Adrenal gland (tissue), 12 donors: ENCODE data around the gene IL18BP. TPM values are rescaled to one million over a fixed set of nuclear protein-coding genes. Genes with fewer than 3 reads are reported as not detected.

ENCODE experiments used
- DNase-seq, 7 donors: peaks; one replicate each; pipeline ENCODE4 v3.0.0-alpha.2; 2019 to 2020
- H3K27ac ChIP-seq, 5 donors: fragments of 200-600 bp; sonication (generic) in 4 of 5; 1 replicate in 3 of 5; 2 replicates in 2 of 5; pipeline versions ENCODE4 v1.5.1 to v1.8.0; 2016 to 2020; ENCODE audit warnings: mild to moderate bottlenecking in 1 of 5
- H3K27me3 ChIP-seq: fragments of 200-600 bp; 2 replicates; pipeline ENCODE4 v1.8.0; 2021
- H3K36me3 ChIP-seq, 2 donors: fragments of 200-600 bp; replicated peaks in 1 of 2; 1 replicate in 1 of 2; 2 replicates in 1 of 2; pipeline versions ENCODE4 v1.5.1 to v1.8.0; 2018 to 2022
- H3K4me1 ChIP-seq, 2 donors: fragments of 200-600 bp; replicated peaks in 1 of 2; 1 replicate in 1 of 2; 2 replicates in 1 of 2; pipeline versions ENCODE4 v1.5.1 to v1.8.0; 2018 to 2021
- H3K4me3 ChIP-seq, 4 donors: fragments of 200-600 bp; sonication (generic) in 3 of 4; one replicate each; pipeline ENCODE4 v1.5.1; 2016 to 2018
- H3K9me3 ChIP-seq, 3 donors: fragments of 200-600 bp; sonication (generic) in 1 of 3; replicated peaks in 1 of 3; 1 replicate in 2 of 3; 2 replicates in 1 of 3; pipeline versions ENCODE4 v1.5.1 to v1.8.0; 2016 to 2021
- CTCF ChIP-seq, 6 experiments: fragments of 450-650 bp in 4 of 6; fragments of 200-600 bp in 2 of 6; sonication (generic) in 1 of 6; IDR thresholded peaks; 1 replicate in 5 of 6; 2 replicates in 1 of 6; pipeline versions ENCODE4 v1.5.1 to v1.8.0; 2016 to 2021; ENCODE audit warnings: antibody characterized with exemption in 6 of 6, mild to moderate bottlenecking in 2 of 6, moderate library complexity in 1 of 6
- POLR2A ChIP-seq, 2 donors: fragments of 450-650 bp; IDR thresholded peaks; one replicate each; pipeline ENCODE4 v1.6.1; 2017; ENCODE audit warnings: antibody characterized with exemption in 2 of 2, mild to moderate bottlenecking in 2 of 2, moderate library complexity in 1 of 2
- WGBS, 4 donors: extraction: QIAGEN DNeasy Blood & Tissue Kit in 2 of 4; methylation state at CpG; one replicate each; pipeline versions ENCODE4 v1.1.5 to v1.1.7; 2013 to 2017; 5-methylcytosine and 5-hydroxymethylcytosine counted together
- intact Hi-C, 2 donors: fragments of 100-400 bp; cut with DNase I; formaldehyde crosslinking; loops; one replicate each; pipeline versions ENCODE4 v1.14.1 to v1.15.0; 2022 to 2023
- polyA plus RNA-seq, 3 donors: library from polyadenylated mRNA; stranded (reverse); fragments of 200-250 nt in 2 of 3; fragments of 350-450 nt in 1 of 3; fragmentation: Illumina TruSeq in 1 of 3; extraction: RNeasy Lipid Tissue Mini Kit (QIAGEN cat#74804) in 1 of 3; gene quantifications; one replicate each; pipeline ENCODE4 v1.2.3, GENCODE V29; 2013 to 2014
- total RNA-seq, 9 donors: library from RNA; depleted of rRNA in 4 of 9; stranded (reverse); fragments of >200 nt in 4 of 9; fragments of 120-200 nt in 1 of 9; fragmentation: NEBNext Ultra II Directional in 1 of 9; extraction: Animal tissue kit (Norgen Biotek cat#: 25700) in 1 of 9; gene quantifications; one replicate each; pipeline versions ENCODE4 v1.1.0 to v1.2.4, GENCODE V29; 2013 to 2023
- donor health status: healthy with polysubstance abuse.
- donor health status: Bipolar disorder and iron deficiency.
- donor health status: DM: yes; HTN: yes; CAD: no.
- donor health status: DM: no; HTN: no; CAD: no.
- donor health status: DM: no; HTN: no; CAD: no.
- donor health status: DM: yes; HTN: yes; CAD: no.

Gene IL18BP
- total and polyA plus RNA-seq, 12 donors: 3.2 to 41.2 (median 11.4) TPM

GRCh38 chr11:72008728-72009127 lies 10.0 kb downstream of the IL18BP start:
- TF ChIP-seq CTCF (IDR thresholded peaks at IDR 0.05) (no peak), POLR2A (IDR thresholded peaks at IDR 0.05) (no peak)
- H3K27ac ChIP-seq: peak overlapping the region in 1 of 5 donors; percentile 7
- no peaks in the 10 kb centered on the region for H3K9me3 ChIP-seq
- intact Hi-C loops: no loop called here
- peaks cover 0 to 100% of the 10 kb centered on the region in 2 donors for H3K36me3 ChIP-seq
- 78 to 88% (median 82%) methylated on average over 7 of the region's 7 CpGs for WGBS, 4 donors
- H3K4me3 ChIP-seq: no peak overlapping the region
- H3K27me3 ChIP-seq: no peaks in the 10 kb centered on the region
- H3K4me1 ChIP-seq: peaks cover 8 to 10% of the 10 kb centered on the region in 2 donors
- DNase-seq: no peak

GRCh38 chr11:72009156-72009555 lies 10.4 kb downstream of the IL18BP start:
- Histone ChIP-seq H3K27me3 (no peaks in the 10 kb centered on the region), H3K4me1 (peaks cover 12 to 14% of the 10 kb centered on the region in 2 donors), H3K36me3 (peaks cover 0 to 100% of the 10 kb centered on the region in 2 donors), H3K27ac (no peak overlapping the region), H3K4me3 (no peak overlapping the region), H3K9me3 (no peaks in the 10 kb centered on the region)
- no peak for DNase-seq
- intact Hi-C loops: no loop called here
- 94 to 100% (median 95%) methylated on average over 2 to 6 of the region's 6 CpGs for WGBS, 4 donors
- TF ChIP-seq POLR2A (IDR thresholded peaks at IDR 0.05): no peak

DNA sequence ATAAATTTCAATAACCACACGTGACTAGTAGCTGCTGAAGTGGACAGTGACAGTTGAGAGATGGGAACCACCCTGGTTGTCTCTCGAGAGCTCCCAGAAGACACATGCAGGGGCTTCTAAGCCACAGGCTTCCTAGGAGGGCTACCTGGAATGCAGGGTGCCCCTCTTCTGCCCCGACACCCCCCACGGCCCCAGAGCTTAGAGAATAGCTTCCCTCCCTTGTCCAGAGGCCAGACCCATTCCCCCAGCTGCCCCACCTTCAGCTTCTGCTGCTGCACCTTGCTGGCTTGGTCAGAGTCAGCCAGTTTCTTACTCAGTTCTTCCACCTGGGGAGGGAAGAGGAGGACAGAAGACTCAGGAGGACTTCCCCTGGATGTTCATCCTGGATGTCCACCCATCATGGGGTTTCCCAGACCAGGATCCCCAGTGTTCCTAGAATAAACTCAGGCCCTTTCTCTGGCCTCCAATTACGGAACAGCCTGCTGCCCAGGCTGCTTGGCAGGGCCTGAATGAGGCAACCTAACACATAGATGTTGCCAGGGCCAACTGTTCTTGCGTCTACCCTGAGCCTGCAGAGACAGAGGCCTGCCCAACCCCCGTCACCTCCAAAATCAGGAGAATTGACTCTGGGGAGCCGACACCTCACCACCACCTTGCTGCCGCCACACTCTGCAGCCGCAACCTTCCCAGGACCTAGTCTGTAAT lies 12.0 kb downstream of the IL18BP start:
- Histone ChIP-seq H3K27ac (peak overlapping the region in 2 of 5 donors; percentile 12 to 58), H3K27me3 (no peaks in the 10 kb centered on the region), H3K4me3 (no peak overlapping the region), H3K9me3 (no peaks in the 10 kb centered on the region), H3K36me3 (peaks cover 0 to 100% of the 10 kb centered on the region in 2 donors), H3K4me1 (peaks cover 21% of the 10 kb centered on the region in 2 donors)
- WGBS, 4 donors: 77 to 82% (median 79%) methylated on average over 10 of the region's 10 CpGs
- no peak for TF ChIP-seq POLR2A (IDR thresholded peaks at IDR 0.05)
- no peak for TF ChIP-seq CTCF (IDR thresholded peaks at IDR 0.05)
- peak in 3 of 7 donors; percentile 27 to 67 (median 34) for DNase-seq
- intact Hi-C loops: loop anchor here in 1 of 2 donors (10.0 kb wide), 1 partner anchor 224 kb away; no protein-coding TSS in a partner anchor

DNA sequence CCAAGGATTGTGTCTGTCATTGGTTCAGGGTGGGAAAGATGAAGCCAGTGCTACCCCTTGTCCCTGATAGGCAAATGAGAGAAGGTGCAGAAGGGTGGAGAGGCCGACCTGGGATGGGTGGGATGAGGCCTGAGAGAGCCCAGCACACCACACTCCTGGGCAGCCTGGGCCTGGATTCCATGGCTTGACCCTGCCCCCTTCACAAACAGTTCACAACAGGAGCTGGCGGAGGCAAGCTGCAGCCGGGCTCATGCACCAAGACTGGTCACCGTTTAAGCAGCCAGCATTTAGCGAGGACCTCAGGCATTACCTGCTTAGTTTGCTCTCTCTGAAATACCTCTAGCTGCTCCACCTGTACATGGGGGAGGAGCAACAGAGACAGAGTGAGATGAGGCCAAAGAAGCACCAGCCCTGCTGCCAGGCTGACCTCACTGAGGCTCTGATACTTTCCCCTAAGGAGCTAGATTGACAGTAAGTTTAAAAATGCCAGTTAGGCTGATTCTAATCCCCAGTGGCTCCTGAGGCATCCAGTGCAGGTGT lies 13.5 kb downstream of the IL18BP start:
- Histone ChIP-seq H3K4me1 (peaks cover 21% of the 10 kb centered on the region in 2 donors), H3K4me3 (no peak overlapping the region), H3K27ac (peak overlapping the region in 3 of 5 donors; percentile 31 to 75 (median 58)), H3K9me3 (no peaks in the 10 kb centered on the region), H3K27me3 (no peaks in the 10 kb centered on the region), H3K36me3 (peaks cover 0 to 100% of the 10 kb centered on the region in 2 donors)
- intact Hi-C loops: loop anchor here in 1 of 2 donors (10.0 kb wide), 1 partner anchor 223 kb away; no protein-coding TSS in a partner anchor
- TF ChIP-seq POLR2A (IDR thresholded peaks at IDR 0.05): no peak
- no peak for TF ChIP-seq CTCF (IDR thresholded peaks at IDR 0.05)
- WGBS, 4 donors: 67 to 81% (median 75%) methylated on average over 1 to 5 of the region's 5 CpGs
- DNase-seq: peak in 1 of 7 donors; percentile 51
